Endothelial cell (in vitro differentiated cells): ENCODE data around the gene ARHGAP26. TPM values are rescaled to one million over a fixed set of nuclear protein-coding genes. Genes with fewer than 3 reads are reported as not detected.
A peak's percentile ranks its signal among the peaks of the same experiment; 100 is the strongest.

Experiments used
- DNase-seq: peaks from one replicate; pipeline ENCODE4 v3.0.0; 2021; ENCODE audit warnings: low spot score
- H3K27ac Mint-ChIP-seq: one replicate; pipeline ENCODE4 v1.8.0; 2021; ENCODE audit warnings: mixed read lengths, inconsistent platforms; ENCODE audit not compliant: unreplicated experiment
- H3K27me3 Mint-ChIP-seq: one replicate; pipeline ENCODE4 v1.8.0; 2021; ENCODE audit warnings: mild to moderate bottlenecking, moderate library complexity, mixed read lengths, inconsistent platforms; ENCODE audit not compliant: unreplicated experiment
- H3K36me3 Mint-ChIP-seq: one replicate; pipeline ENCODE4 v1.8.0; 2021; ENCODE audit warnings: mild to moderate bottlenecking, low read depth, mixed read lengths, inconsistent platforms; ENCODE audit not compliant: unreplicated experiment
- H3K4me1 Mint-ChIP-seq: one replicate; pipeline ENCODE4 v1.8.0; 2021; ENCODE audit warnings: mild to moderate bottlenecking, mixed read lengths, inconsistent platforms; ENCODE audit not compliant: unreplicated experiment
- H3K4me3 Mint-ChIP-seq: one replicate; pipeline ENCODE4 v1.8.0; 2021; ENCODE audit warnings: mild to moderate bottlenecking, mixed read lengths, inconsistent platforms; ENCODE audit not compliant: unreplicated experiment
- H3K9me3 Mint-ChIP-seq: one replicate; pipeline ENCODE4 v1.8.0; 2021; ENCODE audit warnings: mixed read lengths, inconsistent platforms; ENCODE audit not compliant: unreplicated experiment
- total RNA-seq: library from RNA; stranded (reverse); fragmentation: NEBNext Ultra II Directional; extraction: Animal tissue kit (Norgen Biotek cat#: 25700); gene quantifications from one replicate; pipeline ENCODE4 v1.2.1, GENCODE V29; 2021; ENCODE audit not compliant: unreplicated experiment
- TF ChIP-seq, protein P1 (sequence below): fragments of 200-600 bp; sonication (generic); IDR thresholded peaks from one replicate; pipeline ENCODE4 v1.5.0; 2021; ENCODE audit warnings: antibody characterized with exemption; ENCODE audit not compliant: unreplicated experiment

The ARHGAP26 gene
- total RNA-seq, 1 donor from 2014 or later: 81.5 TPM

DNA sequence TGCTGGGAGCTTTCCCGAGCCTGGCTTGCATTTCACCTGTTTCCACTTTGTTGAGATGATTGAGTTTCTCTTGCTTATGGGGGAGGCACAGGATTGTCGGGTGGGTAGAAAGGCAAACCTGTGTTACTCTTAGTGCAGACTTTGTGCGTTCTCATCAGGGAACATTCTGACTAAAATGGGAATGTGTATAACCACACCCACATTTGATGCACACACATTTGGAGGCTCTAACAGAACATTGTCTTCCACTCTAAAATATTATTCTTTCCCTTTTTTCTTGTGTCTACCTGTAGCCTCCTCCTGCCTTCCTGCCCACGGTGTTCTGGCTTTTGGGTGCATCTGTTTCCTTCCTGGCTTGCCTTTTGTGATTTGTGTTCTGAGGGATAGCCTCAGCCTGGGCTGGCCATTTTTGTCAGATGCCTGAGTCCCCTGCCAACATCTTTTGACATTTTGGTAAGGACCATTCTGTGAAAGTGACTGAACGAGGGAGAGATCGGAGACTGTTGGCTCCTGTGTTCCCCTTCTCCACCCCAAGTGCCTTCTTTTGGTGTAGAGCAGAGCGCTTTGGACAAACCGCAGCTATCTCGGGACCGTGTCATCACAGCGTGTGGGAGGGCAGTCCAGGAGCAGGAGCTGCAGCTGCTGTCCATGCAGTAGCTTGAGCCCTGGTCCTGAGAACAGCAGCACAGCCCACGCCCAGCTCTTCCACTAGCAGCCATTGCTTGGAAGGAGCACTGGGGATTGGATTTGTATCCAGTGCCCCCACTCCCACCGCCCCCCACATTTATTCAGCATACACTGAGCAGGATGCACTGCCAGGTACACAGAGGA is 101.4 kb downstream of the ARHGAP26 start:
- Mint-ChIP-seq H3K27ac (no peak overlapping the region), H3K36me3 (peaks cover 5% of the 10 kb centered on the region), H3K9me3 (no peaks in the 10 kb centered on the region), H3K4me1 (peaks cover 70% of the 10 kb centered on the region), H3K27me3 (peaks cover 7% of the 10 kb centered on the region), H3K4me3 (no peak overlapping the region)
- no peak for DNase-seq
- TF ChIP-seq, protein P1, sequence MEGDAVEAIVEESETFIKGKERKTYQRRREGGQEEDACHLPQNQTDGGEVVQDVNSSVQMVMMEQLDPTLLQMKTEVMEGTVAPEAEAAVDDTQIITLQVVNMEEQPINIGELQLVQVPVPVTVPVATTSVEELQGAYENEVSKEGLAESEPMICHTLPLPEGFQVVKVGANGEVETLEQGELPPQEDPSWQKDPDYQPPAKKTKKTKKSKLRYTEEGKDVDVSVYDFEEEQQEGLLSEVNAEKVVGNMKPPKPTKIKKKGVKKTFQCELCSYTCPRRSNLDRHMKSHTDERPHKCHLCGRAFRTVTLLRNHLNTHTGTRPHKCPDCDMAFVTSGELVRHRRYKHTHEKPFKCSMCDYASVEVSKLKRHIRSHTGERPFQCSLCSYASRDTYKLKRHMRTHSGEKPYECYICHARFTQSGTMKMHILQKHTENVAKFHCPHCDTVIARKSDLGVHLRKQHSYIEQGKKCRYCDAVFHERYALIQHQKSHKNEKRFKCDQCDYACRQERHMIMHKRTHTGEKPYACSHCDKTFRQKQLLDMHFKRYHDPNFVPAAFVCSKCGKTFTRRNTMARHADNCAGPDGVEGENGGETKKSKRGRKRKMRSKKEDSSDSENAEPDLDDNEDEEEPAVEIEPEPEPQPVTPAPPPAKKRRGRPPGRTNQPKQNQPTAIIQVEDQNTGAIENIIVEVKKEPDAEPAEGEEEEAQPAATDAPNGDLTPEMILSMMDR: no peak

DNA sequence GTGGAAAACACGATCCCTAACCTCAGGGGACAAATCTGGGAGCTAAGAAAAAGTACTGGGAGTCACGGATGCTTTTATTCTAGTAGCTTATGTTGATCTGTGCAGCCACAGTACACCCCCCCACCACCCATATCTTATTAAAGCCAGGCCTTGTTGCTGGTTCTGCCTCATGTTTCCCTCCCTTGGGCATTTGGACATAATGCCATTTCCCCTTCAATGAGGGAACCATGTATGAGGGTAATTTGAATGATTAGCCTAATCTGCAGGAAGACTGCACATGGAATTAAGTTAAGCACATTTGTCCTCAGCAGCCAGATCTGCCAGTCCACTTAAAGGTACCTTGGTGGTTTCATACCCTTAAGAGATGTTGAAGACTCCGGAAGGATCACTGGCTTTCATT is 102.0 kb downstream of the ARHGAP26 start:
- peaks cover 12% of the 10 kb centered on the region for H3K27me3 Mint-ChIP-seq
- H3K9me3 Mint-ChIP-seq: no peaks in the 10 kb centered on the region
- no peak overlapping the region for H3K4me3 Mint-ChIP-seq
- TF ChIP-seq, protein P1: no peak
- no peak overlapping the region for H3K27ac Mint-ChIP-seq
- H3K36me3 Mint-ChIP-seq: peaks cover 10% of the 10 kb centered on the region
- peaks cover 70% of the 10 kb centered on the region for H3K4me1 Mint-ChIP-seq
- DNase-seq: no peak

DNA sequence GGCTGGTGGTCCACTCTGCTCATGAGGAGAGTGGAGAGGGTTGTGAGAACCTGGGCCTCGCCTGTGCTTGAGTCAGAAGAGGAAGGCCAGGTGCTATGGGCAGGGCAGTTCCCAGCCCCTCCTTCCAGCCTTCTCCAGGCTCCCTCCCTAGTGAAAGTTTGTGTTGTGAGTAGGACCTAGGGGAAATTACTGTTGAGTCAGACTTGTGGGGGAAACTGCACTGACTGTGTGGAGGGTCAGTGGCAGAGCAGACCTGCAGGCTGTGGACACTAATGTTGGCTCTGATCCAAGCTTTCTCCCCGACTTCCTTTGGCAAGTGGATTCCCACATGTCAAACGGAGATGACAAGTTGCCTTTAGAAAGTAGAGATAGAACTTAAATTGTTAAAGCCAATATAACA is 102.6 kb downstream of the ARHGAP26 start:
- TF ChIP-seq, protein P1: no peak
- Mint-ChIP-seq H3K9me3 (no peaks in the 10 kb centered on the region), H3K27ac (peak overlapping the region; percentile 43), H3K4me3 (no peak overlapping the region), H3K36me3 (peaks cover 11% of the 10 kb centered on the region), H3K27me3 (peaks cover 12% of the 10 kb centered on the region), H3K4me1 (peaks cover 70% of the 10 kb centered on the region)
- no peak for DNase-seq

DNA sequence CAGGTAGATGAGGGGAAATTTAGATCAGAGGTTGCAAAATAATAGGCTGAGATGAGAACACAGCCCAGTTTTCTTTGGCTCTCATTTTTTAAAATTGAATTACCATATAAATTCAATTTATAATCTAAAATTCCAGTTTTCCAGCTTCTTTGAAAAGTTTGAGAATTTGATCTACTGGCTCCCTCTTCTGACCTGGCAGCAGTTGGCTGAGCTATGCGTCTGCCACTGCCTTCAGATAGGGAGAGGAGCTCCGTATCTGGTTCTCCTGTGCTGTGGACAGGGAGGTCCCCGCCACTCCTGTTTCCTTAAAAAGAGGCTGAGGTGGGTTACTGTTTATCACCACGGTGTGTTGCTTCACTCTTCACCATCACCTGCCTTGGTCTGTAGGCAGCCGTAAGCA is 103.7 kb downstream of the ARHGAP26 start:
- peaks cover 68% of the 10 kb centered on the region for H3K4me1 Mint-ChIP-seq
- DNase-seq: no peak
- peak overlapping the region; percentile 86 for H3K27ac Mint-ChIP-seq
- H3K9me3 Mint-ChIP-seq: no peaks in the 10 kb centered on the region
- no peak overlapping the region for H3K4me3 Mint-ChIP-seq
- peaks cover 14% of the 10 kb centered on the region for H3K27me3 Mint-ChIP-seq
- H3K36me3 Mint-ChIP-seq: peaks cover 11% of the 10 kb centered on the region
- TF ChIP-seq, protein P1: no peak

DNA sequence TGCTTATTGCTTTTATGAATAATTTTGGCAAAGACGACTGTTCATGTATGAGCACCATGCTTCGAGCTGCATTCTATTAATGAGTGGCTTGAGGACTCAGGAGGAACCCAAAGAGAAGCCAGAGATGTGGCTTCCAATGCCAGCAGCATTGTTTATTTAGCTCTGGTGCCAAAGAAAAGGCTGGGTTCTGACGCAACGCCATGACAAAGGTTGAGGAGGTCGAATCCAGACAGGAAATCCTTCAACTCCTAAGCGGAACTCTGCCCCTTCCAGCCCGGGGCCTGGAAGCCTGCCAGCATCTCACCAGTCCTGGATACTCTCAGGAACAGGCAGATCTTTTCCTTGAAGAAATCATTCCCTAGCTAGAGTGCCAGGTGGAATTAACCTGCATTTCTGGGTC is 104.4 kb downstream of the ARHGAP26 start:
- Mint-ChIP-seq H3K4me3 (no peak overlapping the region), H3K27me3 (peaks cover 14% of the 10 kb centered on the region), H3K36me3 (peaks cover 11% of the 10 kb centered on the region), H3K4me1 (peaks cover 68% of the 10 kb centered on the region), H3K9me3 (no peaks in the 10 kb centered on the region), H3K27ac (peak overlapping the region; percentile 85)
- DNase-seq: peak; percentile 67
- TF ChIP-seq, protein P1: no peak
